ENCODE data around the gene HBZ. TPM values are rescaled to one million over a fixed set of nuclear protein-coding genes. Genes with fewer than 3 reads are reported as not detected.

Gene HBZ
- total and polyA plus RNA-seq, 2 of the 13 experiments (the other 11 are each of a cell fraction or from before 2014, with no cell fraction given) = 0.21 TPM; not detected in 1

GRCh38 chr16:180681-181564 lies 28.5 kb downstream of the HBZ start (continued):
- TF ChIP-seq, protein P1, sequence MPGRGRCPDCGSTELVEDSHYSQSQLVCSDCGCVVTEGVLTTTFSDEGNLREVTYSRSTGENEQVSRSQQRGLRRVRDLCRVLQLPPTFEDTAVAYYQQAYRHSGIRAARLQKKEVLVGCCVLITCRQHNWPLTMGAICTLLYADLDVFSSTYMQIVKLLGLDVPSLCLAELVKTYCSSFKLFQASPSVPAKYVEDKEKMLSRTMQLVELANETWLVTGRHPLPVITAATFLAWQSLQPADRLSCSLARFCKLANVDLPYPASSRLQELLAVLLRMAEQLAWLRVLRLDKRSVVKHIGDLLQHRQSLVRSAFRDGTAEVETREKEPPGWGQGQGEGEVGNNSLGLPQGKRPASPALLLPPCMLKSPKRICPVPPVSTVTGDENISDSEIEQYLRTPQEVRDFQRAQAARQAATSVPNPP (CRISPR knock-in tag; IDR thresholded peaks at IDR 0.05) = peak; percentile 96
- TF ChIP-seq ZSCAN20 (CRISPR knock-in tag; IDR thresholded peaks at IDR 0.05; ENCODE audit: borderline replicate concordance) (peak; percentile 97), ZNF431 (CRISPR knock-in tag; IDR thresholded peaks at IDR 0.05; ENCODE audit: borderline replicate concordance, low read depth) (peak; percentile 90; the same call in 1 of the 2 replicates), ZNF670 (CRISPR knock-in tag; IDR thresholded peaks at IDR 0.05; ENCODE audit: borderline replicate concordance) (peak; percentile 44; the same call in 1 of the 2 replicates), MEIS1 (CRISPR knock-in tag; IDR thresholded peaks at IDR 0.05; ENCODE audit: borderline replicate concordance) (peak; percentile 87), CENPX (CRISPR knock-in tag; IDR thresholded peaks at IDR 0.05) (no peak), RFXANK (CRISPR knock-in tag; IDR thresholded peaks at IDR 0.05) (0 out of 2 replicates have a peak, but pooled peaks have one; percentile 45), ZNF841 (CRISPR knock-in tag; IDR thresholded peaks at IDR 0.05; ENCODE audit: borderline replicate concordance) (peak; percentile 96), NFKB2 (CRISPR knock-in tag; IDR thresholded peaks at IDR 0.05; ENCODE audit: borderline replicate concordance) (peak; percentile 100), MAFK (conservative IDR thresholded peaks at IDR 0.05 in 1 of 2, IDR thresholded peaks at IDR 0.05 in 1 of 2; ENCODE audit: low read length in 2 of 2) (no peak), PHF8 (CRISPR knock-in tag; IDR thresholded peaks at IDR 0.05) (peak; percentile 65; the same call in 1 of the 2 replicates), RARG (CRISPR knock-in tag; IDR thresholded peaks at IDR 0.05; ENCODE audit: low read depth) (0 out of 2 replicates have a peak, but pooled peaks have one; percentile 39), JARID2 (CRISPR knock-in tag; IDR thresholded peaks at IDR 0.05; ENCODE audit: insufficient replicate concordance) (no peak), KDM4B (CRISPR knock-in tag; IDR thresholded peaks at IDR 0.05) (peak; percentile 71; the same call in 1 of the 2 replicates), SALL1 (CRISPR knock-in tag; IDR thresholded peaks at IDR 0.05) (peak; percentile 99), CBFB (CRISPR knock-in tag; IDR thresholded peaks at IDR 0.05) (peak; percentile 89; the same call in 1 of the 2 replicates), ZFP36L2 (CRISPR knock-in tag; IDR thresholded peaks at IDR 0.05) (no peak), ZNF446 (CRISPR knock-in tag; IDR thresholded peaks at IDR 0.05) (peak; percentile 97)
- TF ChIP-seq, protein P2, sequence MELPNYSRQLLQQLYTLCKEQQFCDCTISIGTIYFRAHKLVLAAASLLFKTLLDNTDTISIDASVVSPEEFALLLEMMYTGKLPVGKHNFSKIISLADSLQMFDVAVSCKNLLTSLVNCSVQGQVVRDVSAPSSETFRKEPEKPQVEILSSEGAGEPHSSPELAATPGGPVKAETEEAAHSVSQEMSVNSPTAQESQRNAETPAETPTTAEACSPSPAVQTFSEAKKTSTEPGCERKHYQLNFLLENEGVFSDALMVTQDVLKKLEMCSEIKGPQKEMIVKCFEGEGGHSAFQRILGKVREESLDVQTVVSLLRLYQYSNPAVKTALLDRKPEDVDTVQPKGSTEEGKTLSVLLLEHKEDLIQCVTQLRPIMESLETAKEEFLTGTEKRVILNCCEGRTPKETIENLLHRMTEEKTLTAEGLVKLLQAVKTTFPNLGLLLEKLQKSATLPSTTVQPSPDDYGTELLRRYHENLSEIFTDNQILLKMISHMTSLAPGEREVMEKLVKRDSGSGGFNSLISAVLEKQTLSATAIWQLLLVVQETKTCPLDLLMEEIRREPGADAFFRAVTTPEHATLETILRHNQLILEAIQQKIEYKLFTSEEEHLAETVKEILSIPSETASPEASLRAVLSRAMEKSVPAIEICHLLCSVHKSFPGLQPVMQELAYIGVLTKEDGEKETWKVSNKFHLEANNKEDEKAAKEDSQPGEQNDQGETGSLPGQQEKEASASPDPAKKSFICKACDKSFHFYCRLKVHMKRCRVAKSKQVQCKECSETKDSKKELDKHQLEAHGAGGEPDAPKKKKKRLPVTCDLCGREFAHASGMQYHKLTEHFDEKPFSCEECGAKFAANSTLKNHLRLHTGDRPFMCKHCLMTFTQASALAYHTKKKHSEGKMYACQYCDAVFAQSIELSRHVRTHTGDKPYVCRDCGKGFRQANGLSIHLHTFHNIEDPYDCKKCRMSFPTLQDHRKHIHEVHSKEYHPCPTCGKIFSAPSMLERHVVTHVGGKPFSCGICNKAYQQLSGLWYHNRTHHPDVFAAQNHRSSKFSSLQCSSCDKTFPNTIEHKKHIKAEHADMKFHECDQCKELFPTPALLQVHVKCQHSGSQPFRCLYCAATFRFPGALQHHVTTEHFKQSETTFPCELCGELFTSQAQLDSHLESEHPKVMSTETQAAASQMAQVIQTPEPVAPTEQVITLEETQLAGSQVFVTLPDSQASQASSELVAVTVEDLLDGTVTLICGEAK (IDR thresholded peaks at IDR 0.05) = no peak
- TF ChIP-seq, protein P2 (CRISPR knock-in tag; IDR thresholded peaks at IDR 0.05) = peak; percentile 93
